MV-4-11 (cell line): ENCODE data around the gene NPIPA3.
"Not testable (repeated sequence)": the region's sequence is repeated elsewhere in the genome, so short reads cannot be mapped to it uniquely, and the experiment has no call there.

Source experiments
- DNase-seq: peaks from one replicate; lab custom pipeline; 2025; lab: John Stamatoyannopoulos, UW

Gene NPIPA3

DNA sequence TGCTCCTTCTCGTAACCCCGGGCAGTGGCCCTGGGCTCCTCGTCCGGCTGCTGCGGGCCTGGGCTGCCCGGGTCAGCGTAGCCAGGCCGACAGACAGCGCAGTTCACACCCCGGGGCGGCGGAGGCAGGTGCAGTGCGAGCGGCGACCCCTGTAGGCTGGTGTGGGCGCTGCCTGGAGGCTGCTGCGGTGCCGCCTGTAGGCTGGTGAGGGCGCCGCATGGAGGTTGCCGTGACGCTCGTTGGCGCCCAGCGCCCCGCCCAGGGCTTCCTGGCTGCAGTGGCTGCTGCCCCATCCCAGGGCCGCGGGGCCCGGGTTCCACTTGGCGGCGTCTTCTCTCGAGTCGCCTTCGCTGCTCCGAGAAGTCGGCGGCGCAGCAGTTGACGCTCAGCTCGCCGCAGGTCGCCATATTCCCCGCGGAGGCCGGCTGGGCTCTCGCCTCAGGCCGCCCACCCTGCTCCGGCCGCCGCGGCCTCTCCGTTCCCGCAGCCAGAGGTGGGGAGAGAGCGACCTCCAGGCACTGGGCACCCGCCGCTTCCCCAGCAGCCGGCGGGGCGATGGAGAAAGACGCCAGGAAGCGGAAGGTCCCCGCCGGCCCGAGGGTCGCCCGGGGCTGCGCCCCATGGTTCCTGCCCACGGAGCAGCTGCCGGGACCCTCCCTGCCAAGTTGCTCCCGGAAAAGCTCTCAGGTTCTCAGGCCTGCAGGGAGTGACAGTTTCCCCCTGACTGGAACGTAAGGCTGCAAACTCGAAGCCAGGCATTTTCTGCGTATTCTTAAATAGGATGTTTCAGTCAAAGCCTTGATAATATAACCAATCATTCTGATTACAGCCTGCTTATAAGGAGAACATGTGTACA is 39.3 kb downstream of the NPIPA3 start, which contains the start of gene NPIPA2:
NPIPA2 (plus strand) TSS at position 261 of the 856 bp plus-strand sequence. CDS start 5,533 bp downstream, outside the sequence.
- not testable (repeated sequence) for DNase-seq

- not testable (repeated sequence) for DNase-seq
These were observed 70.4 kb downstream of the NPIPA3 start for GRCh38 chr16:14773654-14774053.

DNA sequence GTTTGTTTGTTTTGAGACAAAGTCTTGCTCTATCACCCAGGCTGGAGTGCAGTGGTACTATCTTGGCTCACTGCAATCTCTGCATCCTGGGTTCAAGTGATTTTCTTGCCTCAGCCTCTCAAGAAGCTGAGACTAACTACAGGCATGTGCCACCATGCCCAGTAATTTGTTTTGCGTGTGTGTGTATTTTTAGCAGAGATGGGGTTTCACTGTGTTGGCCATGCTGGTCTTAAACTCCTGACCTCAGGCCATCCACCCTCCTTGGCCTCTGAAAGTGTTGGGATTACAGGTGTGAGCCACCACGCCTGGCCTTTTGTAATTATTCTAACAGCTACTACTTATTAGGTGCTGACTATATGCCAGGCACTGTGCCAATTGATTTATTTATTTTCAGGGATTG is 72.4 kb downstream of the NPIPA3 start:
- not testable (repeated sequence) for DNase-seq
